Right lobe of liver (tissue), 4 donors: ENCODE measurements around the gene GPATCH1.

Source experiments
- POLR2A ChIP-seq: fragments of 450-650 bp; IDR thresholded peaks from one replicate; pipeline ENCODE4 v1.6.1; 2017; ENCODE audit warnings: antibody characterized with exemption, mild to moderate bottlenecking
- TF ChIP-seq, protein P1 (sequence below), 4 donors: fragments of 200-600 bp in 3 of 4; fragments of 450-650 bp in 1 of 4; IDR thresholded peaks; one replicate each; pipeline versions ENCODE4 v1.5.1 to v1.8.0; 2016 to 2022; ENCODE audit warnings: antibody characterized with exemption in 4 of 4, mild to moderate bottlenecking in 2 of 4
- donor health status: DM: no; HTN: no; CAD: no.
- donor health status: DM: no; HTN: no; CAD: no.
- donor health status: DM: no; HTN: yes; CAD: no.

DNA sequence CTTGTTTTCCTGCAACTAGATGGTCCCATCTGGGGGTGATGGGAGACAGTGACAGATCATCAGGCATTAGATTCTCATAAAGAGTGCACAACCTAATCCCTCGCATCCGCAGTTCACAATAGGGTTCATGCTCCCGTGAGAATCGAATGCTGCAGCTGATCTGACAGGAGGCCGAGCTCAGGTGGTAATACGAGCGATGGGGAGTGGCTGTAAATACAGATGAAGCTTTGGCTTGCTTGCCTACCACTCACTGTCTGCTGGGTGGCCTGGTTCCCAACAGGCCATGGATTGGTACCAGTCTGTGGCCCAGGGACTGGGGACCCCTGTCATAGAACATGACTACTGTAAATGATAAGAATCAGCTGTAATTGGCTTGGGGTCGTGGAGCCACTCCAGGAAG is 78.9 kb downstream of the GPATCH1 start:
- TF ChIP-seq, protein P1, sequence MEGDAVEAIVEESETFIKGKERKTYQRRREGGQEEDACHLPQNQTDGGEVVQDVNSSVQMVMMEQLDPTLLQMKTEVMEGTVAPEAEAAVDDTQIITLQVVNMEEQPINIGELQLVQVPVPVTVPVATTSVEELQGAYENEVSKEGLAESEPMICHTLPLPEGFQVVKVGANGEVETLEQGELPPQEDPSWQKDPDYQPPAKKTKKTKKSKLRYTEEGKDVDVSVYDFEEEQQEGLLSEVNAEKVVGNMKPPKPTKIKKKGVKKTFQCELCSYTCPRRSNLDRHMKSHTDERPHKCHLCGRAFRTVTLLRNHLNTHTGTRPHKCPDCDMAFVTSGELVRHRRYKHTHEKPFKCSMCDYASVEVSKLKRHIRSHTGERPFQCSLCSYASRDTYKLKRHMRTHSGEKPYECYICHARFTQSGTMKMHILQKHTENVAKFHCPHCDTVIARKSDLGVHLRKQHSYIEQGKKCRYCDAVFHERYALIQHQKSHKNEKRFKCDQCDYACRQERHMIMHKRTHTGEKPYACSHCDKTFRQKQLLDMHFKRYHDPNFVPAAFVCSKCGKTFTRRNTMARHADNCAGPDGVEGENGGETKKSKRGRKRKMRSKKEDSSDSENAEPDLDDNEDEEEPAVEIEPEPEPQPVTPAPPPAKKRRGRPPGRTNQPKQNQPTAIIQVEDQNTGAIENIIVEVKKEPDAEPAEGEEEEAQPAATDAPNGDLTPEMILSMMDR (IDR thresholded peaks at IDR 0.05), result no peak
- TF ChIP-seq POLR2A, result no peak
